ENCODE measurements around the gene CABLES2.

CABLES2 gene

GRCh38 chr20:62370115-62370806 lies 36.8 kb downstream of the CABLES2 start:
- DNase-seq (ENCODE audit: low spot score), result no peak

GRCh38 chr20:62369815-62370114 lies 37.3 kb downstream of the CABLES2 start:
- DNase-seq (ENCODE audit: low spot score), result no peak

GRCh38 chr20:62368976-62369814 lies 37.9 kb downstream of the CABLES2 start:
- no peak for DNase-seq (ENCODE audit: low spot score)

GRCh38 chr20:62368392-62368975 lies 38.6 kb downstream of the CABLES2 start:
- no peak for DNase-seq (ENCODE audit: low spot score)

- DNase-seq (ENCODE audit: low spot score), result no peak
Observed at GRCh38 chr20:62367633-62368391, 39.3 kb downstream of the CABLES2 start.

GRCh38 chr20:62367136-62367632 lies 39.9 kb downstream of the CABLES2 start, which contains the start of gene LAMA5:
Gene LAMA5, minus strand, starts transcription at chr20:62367312. Its CDS starts 67 bp downstream, at chr20:62367245.
- DNase-seq (ENCODE audit: low spot score), result no peak

GRCh38 chr20:62366370-62367135 lies 40.5 kb downstream of the CABLES2 start:
- DNase-seq (ENCODE audit: low spot score), result no peak

GRCh38 chr20:62365814-62366369 lies 41.2 kb downstream of the CABLES2 start:
- DNase-seq (ENCODE audit: low spot score), result no peak

- DNase-seq (ENCODE audit: low spot score), result no peak
Observed at GRCh38 chr20:62364911-62365736, 42.0 kb downstream of the CABLES2 start.

GRCh38 chr20:62363920-62364851 lies 42.9 kb downstream of the CABLES2 start:
- DNase-seq (ENCODE audit: low spot score), result no peak

GRCh38 chr20:62362991-62363919 lies 43.8 kb downstream of the CABLES2 start:
- DNase-seq (ENCODE audit: low spot score), result no peak

- no peak for DNase-seq (ENCODE audit: low spot score)
Observed at GRCh38 chr20:62362590-62362940, 44.5 kb downstream of the CABLES2 start.

- no peak for DNase-seq (ENCODE audit: low spot score)
Observed at GRCh38 chr20:62361799-62362589, 45.1 kb downstream of the CABLES2 start.

- DNase-seq (ENCODE audit: low spot score), result no peak
Observed at GRCh38 chr20:62360854-62361798, 46.0 kb downstream of the CABLES2 start.

GRCh38 chr20:62359491-62360121 lies 47.5 kb downstream of the CABLES2 start:
- DNase-seq (ENCODE audit: low spot score), result no peak

Data from globus pallidus (tissue), 1 donor.